Karpas-422 (cell line): ENCODE results near the gene KMT5C. TPM values are rescaled to one million over a fixed set of nuclear protein-coding genes. Genes with fewer than 3 reads are reported as not detected.

ENCODE experiments used
- DNase-seq: peaks from one replicate; pipeline ENCODE4 v3.0.0-alpha.2; 2015
- H2AFZ ChIP-seq: fragments of 200-600 bp; sonication (generic); 2 replicates; pipeline ENCODE4 v1.6.1; 2014; ENCODE audit warnings: antibody characterized with exemption, low read length, mixed read lengths
- H3K27ac ChIP-seq: fragments of 200-600 bp; sonication (generic); 2 replicates; pipeline ENCODE4 v1.5.1; 2014; ENCODE audit warnings: mild to moderate bottlenecking, low read length, moderate library complexity
- H3K27me3 ChIP-seq: fragments of 200-600 bp; sonication (generic); 2 replicates; pipeline ENCODE4 v1.6.1; 2014; ENCODE audit warnings: low read length, mixed read lengths
- H3K36me3 ChIP-seq: fragments of 200-600 bp; sonication (generic); 2 replicates; pipeline ENCODE4 v1.6.1; 2014; ENCODE audit warnings: low read length, mixed read lengths; ENCODE audit not compliant: insufficient read depth
- H3K4me1 ChIP-seq: fragments of 200-600 bp; sonication (generic); 2 replicates; pipeline ENCODE4 v1.6.1; 2014; ENCODE audit warnings: mild to moderate bottlenecking, low read length, mixed read lengths
- H3K4me2 ChIP-seq: fragments of 200-600 bp; sonication (generic); 2 replicates; pipeline ENCODE4 v1.6.1; 2014; ENCODE audit warnings: low read length, low read depth, mild to moderate bottlenecking; ENCODE audit not compliant: poor library complexity, severe bottlenecking
- H3K4me3 ChIP-seq: fragments of 200-600 bp; sonication (generic); 2 replicates; pipeline ENCODE4 v1.5.1; 2014; ENCODE audit warnings: mild to moderate bottlenecking, antibody characterized with exemption, low read length, mixed read lengths
- H3K79me2 ChIP-seq: fragments of 200-600 bp; sonication (generic); 2 replicates; pipeline ENCODE4 v1.6.1; 2014; ENCODE audit warnings: mild to moderate bottlenecking, low read length, mixed read lengths
- H3K9ac ChIP-seq: fragments of 200-600 bp; sonication (generic); 2 replicates; pipeline ENCODE4 v1.6.0; 2014; ENCODE audit warnings: low read length
- H3K9me2 ChIP-seq: fragments of 200-600 bp; sonication (generic), shearing (Covaris generic); replicated peaks from 2 replicates; pipeline ENCODE4 v1.6.0; 2014; ENCODE audit warnings: mild to moderate bottlenecking, low read length, moderate library complexity; ENCODE audit not compliant: insufficient read depth
- H3K9me3 ChIP-seq: fragments of 300-700, 200-600 bp; sonication (generic); 2 replicates; pipeline ENCODE4 v1.6.1; 2014; ENCODE audit warnings: low read length, mixed read lengths
- H4K20me1 ChIP-seq: fragments of 200-600 bp; sonication (generic); 2 replicates; pipeline ENCODE4 v1.6.1; 2014; ENCODE audit warnings: mild to moderate bottlenecking, antibody characterized with exemption, low read length, low read depth; ENCODE audit not compliant: insufficient read depth
- total RNA-seq: library from RNA; depleted of rRNA; stranded (reverse); fragments of >200 nt; shearing (Covaris generic); gene quantifications from 2 replicates; pipeline ENCODE4 v1.2.3, GENCODE V29; 2014; ENCODE audit warnings: low replicate concordance

Gene KMT5C
- total RNA-seq, 1 experiment from 2014 or later = 10.3 TPM

GRCh38 chr19:55346725-55347441, 7.2 kb downstream of the KMT5C start:
- H3K9me2 ChIP-seq = no peaks in the 10 kb centered on the region
- DNase-seq = no peak
- H3K36me3 ChIP-seq = no peaks in the 10 kb centered on the region
- H3K27me3 ChIP-seq = no peaks in the 10 kb centered on the region
- H4K20me1 ChIP-seq = peaks cover 7% of the 10 kb centered on the region; the same call in 1 of the 2 replicates
- no peak overlapping the region for H3K27ac ChIP-seq
- H2AFZ ChIP-seq = no peak overlapping the region
- H3K4me3 ChIP-seq = no peak overlapping the region
- no peak overlapping the region for H3K4me2 ChIP-seq
- no peak overlapping the region for H3K9ac ChIP-seq
- peaks cover 2% of the 10 kb centered on the region; the same call in 1 of the 2 replicates for H3K79me2 ChIP-seq
- H3K4me1 ChIP-seq = peaks cover 1% of the 10 kb centered on the region
- H3K9me3 ChIP-seq = no peaks in the 10 kb centered on the region

GRCh38 chr19:55347442-55348009, 7.8 kb downstream of the KMT5C start:
- no peaks in the 10 kb centered on the region for H3K9me3 ChIP-seq
- H3K27me3 ChIP-seq = no peaks in the 10 kb centered on the region
- H2AFZ ChIP-seq = no peak overlapping the region
- H3K4me1 ChIP-seq = no peaks in the 10 kb centered on the region
- H4K20me1 ChIP-seq = peaks cover under 1% of the 10 kb centered on the region; the same call in 1 of the 2 replicates
- no peak overlapping the region for H3K27ac ChIP-seq
- no peak overlapping the region for H3K4me3 ChIP-seq
- no peak overlapping the region for H3K9ac ChIP-seq
- DNase-seq = no peak
- H3K9me2 ChIP-seq = no peaks in the 10 kb centered on the region
- H3K4me2 ChIP-seq = no peak overlapping the region
- no peaks in the 10 kb centered on the region for H3K36me3 ChIP-seq
- H3K79me2 ChIP-seq = no peaks in the 10 kb centered on the region

GRCh38 chr19:55348317-55349034, 8.8 kb downstream of the KMT5C start:
- Histone ChIP-seq H3K27ac (no peak overlapping the region), H3K4me2 (no peak overlapping the region), H3K36me3 (no peaks in the 10 kb centered on the region), H3K9ac (no peak overlapping the region), H3K27me3 (no peaks in the 10 kb centered on the region), H3K4me3 (no peak overlapping the region), H3K9me3 (no peaks in the 10 kb centered on the region), H2AFZ (no peak overlapping the region), H3K79me2 (no peaks in the 10 kb centered on the region), H3K4me1 (no peaks in the 10 kb centered on the region), H4K20me1 (no peaks in the 10 kb centered on the region; the same call in 1 of the 2 replicates), H3K9me2 (no peaks in the 10 kb centered on the region)
- DNase-seq = no peak

- no peaks in the 10 kb centered on the region for H3K79me2 ChIP-seq
- H3K27ac ChIP-seq = no peak overlapping the region
- no peak for DNase-seq
- H4K20me1 ChIP-seq = no peaks in the 10 kb centered on the region; the same call in 1 of the 2 replicates
- no peak overlapping the region for H3K9ac ChIP-seq
- H3K9me2 ChIP-seq = no peaks in the 10 kb centered on the region
- no peak overlapping the region for H2AFZ ChIP-seq
- no peaks in the 10 kb centered on the region for H3K4me1 ChIP-seq
- H3K9me3 ChIP-seq = no peaks in the 10 kb centered on the region
- no peak overlapping the region for H3K4me3 ChIP-seq
- H3K27me3 ChIP-seq = no peaks in the 10 kb centered on the region
- no peaks in the 10 kb centered on the region for H3K36me3 ChIP-seq
- H3K4me2 ChIP-seq = no peak overlapping the region
Measured at GRCh38 chr19:55350620-55351315, 11.1 kb downstream of the KMT5C start.

GRCh38 chr19:55352040-55352439, 12.4 kb downstream of the KMT5C start:
- no peaks in the 10 kb centered on the region for H3K79me2 ChIP-seq
- no peaks in the 10 kb centered on the region for H3K27me3 ChIP-seq
- H3K9me2 ChIP-seq = no peaks in the 10 kb centered on the region
- H2AFZ ChIP-seq = no peak overlapping the region
- H3K9me3 ChIP-seq = no peaks in the 10 kb centered on the region
- no peak overlapping the region for H3K9ac ChIP-seq
- no peak overlapping the region for H3K4me2 ChIP-seq
- H3K4me3 ChIP-seq = no peak overlapping the region
- no peak overlapping the region for H3K27ac ChIP-seq
- H4K20me1 ChIP-seq = no peaks in the 10 kb centered on the region; the same call in 1 of the 2 replicates
- DNase-seq = no peak
- H3K36me3 ChIP-seq = no peaks in the 10 kb centered on the region
- H3K4me1 ChIP-seq = no peaks in the 10 kb centered on the region

- Histone ChIP-seq H3K9me3 (no peaks in the 10 kb centered on the region), H2AFZ (no peak overlapping the region), H3K4me2 (no peak overlapping the region), H4K20me1 (no peaks in the 10 kb centered on the region; the same call in 1 of the 2 replicates), H3K9ac (no peak overlapping the region), H3K4me1 (no peaks in the 10 kb centered on the region), H3K79me2 (no peaks in the 10 kb centered on the region), H3K27ac (no peak overlapping the region), H3K27me3 (no peaks in the 10 kb centered on the region), H3K4me3 (no peak overlapping the region), H3K36me3 (no peaks in the 10 kb centered on the region), H3K9me2 (no peaks in the 10 kb centered on the region)
- no peak for DNase-seq
Measured at GRCh38 chr19:55352549-55353145, 13.0 kb downstream of the KMT5C start.

- no peaks in the 10 kb centered on the region for H3K79me2 ChIP-seq
- no peaks in the 10 kb centered on the region for H3K36me3 ChIP-seq
- H3K27me3 ChIP-seq = no peaks in the 10 kb centered on the region
- no peak overlapping the region for H3K9ac ChIP-seq
- H3K9me3 ChIP-seq = no peaks in the 10 kb centered on the region
- H3K4me3 ChIP-seq = no peak overlapping the region
- H3K27ac ChIP-seq = no peak overlapping the region
- DNase-seq = no peak
- no peaks in the 10 kb centered on the region for H3K4me1 ChIP-seq
- H2AFZ ChIP-seq = no peak overlapping the region
- H4K20me1 ChIP-seq = no peaks in the 10 kb centered on the region; the same call in 1 of the 2 replicates
- no peaks in the 10 kb centered on the region for H3K9me2 ChIP-seq
- no peak overlapping the region for H3K4me2 ChIP-seq
Measured at GRCh38 chr19:55353356-55353802, 13.7 kb downstream of the KMT5C start.
